Neural crest cell (in vitro differentiated cells): ENCODE results near the gene VHLL. TPM values are rescaled to one million over a fixed set of nuclear protein-coding genes. Genes with fewer than 3 reads are reported as not detected.
A peak's percentile ranks its signal among the peaks of the same experiment; 100 is the strongest.

ENCODE experiments used
- DNase-seq: peaks from one replicate; pipeline ENCODE4 v3.0.0; 2021; ENCODE audit warnings: low read depth, mixed read lengths, low spot score
- H3K27ac Mint-ChIP-seq: one replicate; pipeline ENCODE4 v1.8.0; 2021; ENCODE audit warnings: mild to moderate bottlenecking, mixed read lengths; ENCODE audit not compliant: unreplicated experiment
- H3K27me3 Mint-ChIP-seq: 2 replicates; pipeline ENCODE4 v1.8.0; 2021; ENCODE audit warnings: low read depth, mild to moderate bottlenecking, mixed read lengths
- H3K36me3 Mint-ChIP-seq: 2 replicates; pipeline ENCODE4 v1.8.0; 2021; ENCODE audit warnings: low read depth, mild to moderate bottlenecking, mixed read lengths
- H3K4me1 Mint-ChIP-seq: 2 replicates; pipeline ENCODE4 v1.8.0; 2021; ENCODE audit warnings: mixed read lengths
- H3K4me3 Mint-ChIP-seq: one replicate; pipeline ENCODE4 v1.8.0; 2021; ENCODE audit warnings: mild to moderate bottlenecking, mixed read lengths
- H3K9me3 Mint-ChIP-seq: 2 replicates; pipeline ENCODE4 v1.8.0; 2021; ENCODE audit warnings: mixed read lengths
- CTCF ChIP-seq: fragments of 200-600 bp; sonication (generic); conservative IDR thresholded peaks from 2 replicates; pipeline ENCODE4 v1.5.0; 2021; ENCODE audit warnings: antibody characterized with exemption, mild to moderate bottlenecking
- total RNA-seq: library from RNA; stranded (reverse); gene quantifications from 2 replicates; pipeline ENCODE4 v1.2.1, GENCODE V29; 2021

VHLL gene
- total RNA-seq, 1 donor from 2014 or later, result 0.77 TPM

- TF ChIP-seq CTCF, result no peak
- H3K36me3 Mint-ChIP-seq, result peaks cover 16% of the 10 kb centered on the region
- H3K4me1 Mint-ChIP-seq, result no peaks in the 10 kb centered on the region
- H3K27ac Mint-ChIP-seq, result no peak overlapping the region
- DNase-seq, result no peak
- H3K9me3 Mint-ChIP-seq, result no peaks in the 10 kb centered on the region
- no peaks in the 10 kb centered on the region for H3K27me3 Mint-ChIP-seq
- H3K4me3 Mint-ChIP-seq, result no peak overlapping the region
These were observed 21.5 kb upstream of the VHLL start for GRCh38 chr1:156320560-156320959.

GRCh38 chr1:156319664-156320063 is 20.6 kb upstream of the VHLL start:
- H3K9me3 Mint-ChIP-seq, result no peaks in the 10 kb centered on the region
- H3K36me3 Mint-ChIP-seq, result peaks cover 14% of the 10 kb centered on the region
- TF ChIP-seq CTCF, result peak; percentile 74
- no peak overlapping the region for H3K27ac Mint-ChIP-seq
- no peaks in the 10 kb centered on the region for H3K4me1 Mint-ChIP-seq
- no peaks in the 10 kb centered on the region for H3K27me3 Mint-ChIP-seq
- DNase-seq, result no peak
- H3K4me3 Mint-ChIP-seq, result no peak overlapping the region

- H3K36me3 Mint-ChIP-seq, result peaks cover 18% of the 10 kb centered on the region
- DNase-seq, result no peak
- H3K27ac Mint-ChIP-seq, result no peak overlapping the region
- H3K9me3 Mint-ChIP-seq, result no peaks in the 10 kb centered on the region
- no peak overlapping the region for H3K4me3 Mint-ChIP-seq
- TF ChIP-seq CTCF, result no peak
- no peaks in the 10 kb centered on the region for H3K4me1 Mint-ChIP-seq
- H3K27me3 Mint-ChIP-seq, result no peaks in the 10 kb centered on the region
These were observed 17.8 kb upstream of the VHLL start for GRCh38 chr1:156316909-156317308.

- Mint-ChIP-seq H3K27ac (no peak overlapping the region), H3K9me3 (no peaks in the 10 kb centered on the region), H3K4me1 (no peaks in the 10 kb centered on the region), H3K27me3 (no peaks in the 10 kb centered on the region), H3K36me3 (peaks cover 17% of the 10 kb centered on the region), H3K4me3 (no peak overlapping the region)
- TF ChIP-seq CTCF, result no peak
- DNase-seq, result no peak
These were observed 11.9 kb upstream of the VHLL start for GRCh38 chr1:156310962-156311361.

- Mint-ChIP-seq H3K27ac (no peak overlapping the region), H3K4me1 (no peaks in the 10 kb centered on the region), H3K4me3 (no peak overlapping the region), H3K27me3 (no peaks in the 10 kb centered on the region), H3K36me3 (peaks cover 13% of the 10 kb centered on the region), H3K9me3 (no peaks in the 10 kb centered on the region)
- TF ChIP-seq CTCF, result no peak
- DNase-seq, result no peak
These were observed 9.0 kb upstream of the VHLL start for GRCh38 chr1:156308078-156308477.

GRCh38 chr1:156305215-156305614 is 6.1 kb upstream of the VHLL start:
- Mint-ChIP-seq H3K27me3 (no peaks in the 10 kb centered on the region), H3K9me3 (no peaks in the 10 kb centered on the region), H3K27ac (no peak overlapping the region), H3K36me3 (peaks cover 10% of the 10 kb centered on the region), H3K4me3 (no peak overlapping the region), H3K4me1 (no peaks in the 10 kb centered on the region)
- no peak for TF ChIP-seq CTCF
- DNase-seq, result no peak
